Pancreas (tissue), 10 donors: ENCODE measurements around the gene ACOT7. TPM values are rescaled to one million over a fixed set of nuclear protein-coding genes. Genes with fewer than 3 reads are reported as not detected.
A peak's percentile ranks its signal among the peaks of the same experiment; 100 is the strongest.
"Not testable (repeated sequence)": the region's sequence is repeated elsewhere in the genome, so short reads cannot be mapped to it uniquely, and the experiment has no call there.

ENCODE experiments used
- ATAC-seq, 4 donors: fragments of 200-7000 bp; cut with Tn5 transposase; one replicate each; pipeline versions ENCODE4 v1.8.0 to v1.9.1; 2020; ENCODE audit warnings: mild to moderate bottlenecking in 4 of 4, moderate library complexity in 4 of 4
- DNase-seq, 6 donors: peaks; one replicate each; pipeline ENCODE4 v3.0.0-alpha.2; 2020
- FAIRE-seq: peaks from 2 replicates; lab custom pipeline; 2012; peaks lifted over from hg19 to GRCh38; lab: Jason Lieb, UNC
- H3K27ac ChIP-seq, 4 donors: fragments of 200-600 bp; sonication (generic); 1 replicate in 3 of 4; 2 replicates in 1 of 4; pipeline versions ENCODE4 v1.5.0 to v1.8.0; 2020
- H3K27me3 ChIP-seq, 4 donors: fragments of 200-600 bp; one replicate each; pipeline ENCODE4 v1.8.0; 2021
- H3K36me3 ChIP-seq, 3 donors: fragments of 200-600 bp; sonication (generic) in 1 of 3; one replicate each; pipeline versions ENCODE4 v1.5.0 to v1.8.0; 2020 to 2021
- H3K4me1 ChIP-seq, 3 donors: fragments of 200-600 bp; one replicate each; pipeline ENCODE4 v1.8.0; 2021
- H3K4me3 ChIP-seq, 4 donors: fragments of 200-600 bp; sonication (generic) in 2 of 4; one replicate each; pipeline versions ENCODE4 v1.5.0 to v1.8.0; 2020 to 2021
- H3K9me3 ChIP-seq, 4 donors: fragments of 200-600 bp; one replicate each; pipeline ENCODE4 v1.8.0; 2021
- CTCF ChIP-seq, 4 donors: fragments of 200-600 bp; sonication (generic) in 3 of 4; IDR thresholded peaks; one replicate each; pipeline versions ENCODE4 v1.5.0 to v1.8.0; 2021; ENCODE audit warnings: antibody characterized with exemption in 4 of 4
- WGBS, 2 donors: extraction: QIAGEN DNeasy Blood & Tissue Kit; methylation state at CpG; one replicate each; pipeline ENCODE4 v1.1.7; 2013; 5-methylcytosine and 5-hydroxymethylcytosine counted together
- intact Hi-C, 3 donors: fragments of 100-400 bp; cut with DNase I; formaldehyde crosslinking; loops; one replicate each; pipeline versions ENCODE4 v1.11.1 to v1.14.2; 2022
- polyA plus RNA-seq, 2 donors: library from polyadenylated mRNA; stranded (reverse); fragments of 200-250 nt; gene quantifications; one replicate each; pipeline ENCODE4 v1.2.3, GENCODE V29; 2013
- total RNA-seq, 6 donors: library from RNA; stranded (reverse); fragmentation: NEBNext Ultra II Directional in 4 of 6; extraction: Animal tissue kit (Norgen Biotek cat#: 25700) in 4 of 6; gene quantifications; one replicate each; pipeline versions ENCODE4 v1.2.1 to v1.2.4, GENCODE V29; 2021 to 2023
- donor health status: healthy with polysubstance abuse.
- donor health status: DM: no; HTN: no; CAD: no; lungs with moderate emphysema.
- donor health status: DM: no; HTN: no; CAD: no.
- donor health status: control.
- donor health status: control.
- donor health status: Bipolar disorder and iron deficiency.
- donor health status: DM: yes; HTN: yes; CAD: no.
- donor health status: DM: no; HTN: no; CAD: no.
- donor health status: DM: no; HTN: no; CAD: no.
- donor health status: DM: yes; HTN: yes; CAD: no.

ACOT7 gene
- total and polyA plus RNA-seq, 8 donors, result 3.1 to 7.6 (median 5.2) TPM

DNA sequence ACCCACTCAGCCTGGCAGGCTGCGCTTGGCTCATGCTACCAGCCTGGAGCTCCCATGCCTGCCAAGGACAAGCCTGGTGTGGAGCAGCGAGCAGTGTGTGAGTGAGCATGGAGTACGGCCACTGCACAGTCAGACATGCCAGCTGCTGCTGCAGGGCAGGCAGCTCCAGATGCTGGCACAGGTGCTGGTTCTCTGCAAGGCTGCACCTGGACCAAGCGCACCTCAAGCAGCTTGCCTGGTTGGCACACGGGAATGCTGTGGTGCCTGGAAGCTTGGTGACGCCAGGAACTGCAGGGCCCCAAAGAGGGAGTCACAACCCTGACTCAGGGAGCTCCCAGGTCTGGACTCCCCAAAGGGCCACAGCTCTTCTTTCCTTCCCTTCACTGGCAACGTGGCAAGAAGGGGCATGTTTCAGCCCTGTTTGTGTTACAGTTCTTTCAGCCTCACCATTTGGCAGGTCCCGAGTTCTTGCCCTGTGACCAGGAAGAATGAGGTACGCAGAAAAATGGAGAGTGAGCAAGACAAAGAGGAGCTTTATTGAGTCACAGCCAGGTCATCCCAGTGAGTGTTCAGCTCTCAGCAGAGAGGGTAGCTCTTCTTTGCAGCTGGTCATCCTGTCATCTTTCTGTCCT, 26.1 kb downstream of the ACOT7 start:
- Histone ChIP-seq H3K27ac (no peak overlapping the region), H3K36me3 (no peaks in the 10 kb centered on the region), H3K4me1 (no peaks in the 10 kb centered on the region), H3K27me3 (no peaks in the 10 kb centered on the region), H3K9me3 (no peaks in the 10 kb centered on the region), H3K4me3 (no peak overlapping the region)
- DNase-seq (peak in 4 of 6 donors; percentile 56 to 75 (median 67)), FAIRE-seq (no peak), ATAC-seq (peak; percentile 63 to 84 (median 78))
- TF ChIP-seq CTCF (IDR thresholded peaks at IDR 0.05), result no peak
- 63 to 69% methylated on average over 9 of the region's 9 CpGs for WGBS, 2 donors
- intact Hi-C loops, result no loop called here

- DNase-seq (no peak), ATAC-seq (no peak), FAIRE-seq (no peak)
- Histone ChIP-seq H3K4me1 (peaks cover 4 to 8% (median 6%) of the 10 kb centered on the region in 3 donors), H3K36me3 (no peaks in the 10 kb centered on the region), H3K9me3 (no peaks in the 10 kb centered on the region), H3K4me3 (no peak overlapping the region), H3K27ac (no peak overlapping the region), H3K27me3 (no peaks in the 10 kb centered on the region)
- TF ChIP-seq CTCF (IDR thresholded peaks at IDR 0.05), result no peak
- intact Hi-C loops, result no loop called here
- 89 to 94% methylated on average over 5 of the region's 5 CpGs for WGBS, 2 donors
These were observed 28.5 kb downstream of the ACOT7 start for GRCh38 chr1:6365047-6365446.

- H3K27me3 ChIP-seq, FAIRE-seq, H3K4me3 ChIP-seq, H3K9me3 ChIP-seq, H3K36me3 ChIP-seq, H3K27ac ChIP-seq, intact Hi-C loops: not testable (repeated sequence)
- ATAC-seq, result peak in 1 of 4 donors; percentile 17
- DNase-seq, result peak in 4 of 6 donors; percentile 63 to 85 (median 72)
- 40 to 42% methylated on average over 20 of the region's 20 CpGs for WGBS, 2 donors
- peaks cover 8 to 24% (median 21%) of the 10 kb centered on the region in 3 donors for H3K4me1 ChIP-seq
- TF ChIP-seq CTCF (IDR thresholded peaks at IDR 0.05), result peak; percentile 41 to 63 (median 54)
These were observed 30.3 kb downstream of the ACOT7 start for GRCh38 chr1:6363085-6363884.

DNA sequence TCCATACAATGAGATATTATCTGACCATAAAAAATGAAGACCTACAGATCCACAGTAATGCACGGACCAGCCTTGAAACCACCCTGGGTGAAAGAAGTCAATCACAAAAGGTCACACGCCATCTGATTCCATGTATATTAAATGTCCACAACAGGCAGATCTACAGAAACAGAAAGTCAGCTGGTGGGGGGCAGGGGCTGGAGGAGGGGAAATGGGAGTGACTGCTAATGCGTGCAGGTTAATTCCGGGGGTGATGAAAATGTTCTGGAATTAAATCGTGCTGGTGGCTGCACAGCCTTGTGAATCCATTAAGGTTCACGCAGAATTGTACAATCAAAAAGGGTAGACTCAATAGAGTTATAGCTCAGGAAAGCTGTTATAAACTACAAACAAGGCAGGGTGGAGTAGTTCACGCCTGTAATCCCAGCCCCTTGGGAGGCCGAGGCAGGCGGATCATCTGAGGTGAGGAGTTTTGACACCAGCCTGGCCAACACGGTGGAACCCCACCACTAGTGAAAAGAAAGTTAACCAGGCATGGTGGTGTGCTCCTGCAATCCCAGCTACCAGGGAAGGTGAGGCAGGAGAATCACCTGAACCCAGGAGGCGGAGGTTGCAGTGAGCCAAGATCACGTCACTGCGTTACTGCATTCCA, 32.3 kb downstream of the ACOT7 start:
- Histone ChIP-seq H3K27ac (no peak overlapping the region), H3K4me1 (peaks cover 8 to 26% (median 21%) of the 10 kb centered on the region in 3 donors), H3K27me3 (no peaks in the 10 kb centered on the region), H3K9me3 (no peaks in the 10 kb centered on the region), H3K4me3 (no peak overlapping the region), H3K36me3 (no peaks in the 10 kb centered on the region)
- 88 to 91% methylated on average over 13 of the region's 13 CpGs for whole genome bisulfite sequencing, 2 donors
- DNase-seq (no peak), FAIRE-seq (no peak), ATAC-seq (no peak)
- intact Hi-C loops, result no loop called here
- no peak for TF ChIP-seq CTCF (IDR thresholded peaks at IDR 0.05)
